DMS53 (cell line): Measurements from ENCODE around the gene TAS2R42.
A peak's percentile ranks its signal among the peaks of the same experiment; 100 is the strongest.

ENCODE experiments used
- DNase-seq: peaks from one replicate; lab custom pipeline; 2025; lab: John Stamatoyannopoulos, UW

TAS2R42 gene, protein sequence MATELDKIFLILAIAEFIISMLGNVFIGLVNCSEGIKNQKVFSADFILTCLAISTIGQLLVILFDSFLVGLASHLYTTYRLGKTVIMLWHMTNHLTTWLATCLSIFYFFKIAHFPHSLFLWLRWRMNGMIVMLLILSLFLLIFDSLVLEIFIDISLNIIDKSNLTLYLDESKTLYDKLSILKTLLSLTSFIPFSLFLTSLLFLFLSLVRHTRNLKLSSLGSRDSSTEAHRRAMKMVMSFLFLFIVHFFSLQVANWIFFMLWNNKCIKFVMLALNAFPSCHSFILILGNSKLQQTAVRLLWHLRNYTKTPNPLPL

DNA sequence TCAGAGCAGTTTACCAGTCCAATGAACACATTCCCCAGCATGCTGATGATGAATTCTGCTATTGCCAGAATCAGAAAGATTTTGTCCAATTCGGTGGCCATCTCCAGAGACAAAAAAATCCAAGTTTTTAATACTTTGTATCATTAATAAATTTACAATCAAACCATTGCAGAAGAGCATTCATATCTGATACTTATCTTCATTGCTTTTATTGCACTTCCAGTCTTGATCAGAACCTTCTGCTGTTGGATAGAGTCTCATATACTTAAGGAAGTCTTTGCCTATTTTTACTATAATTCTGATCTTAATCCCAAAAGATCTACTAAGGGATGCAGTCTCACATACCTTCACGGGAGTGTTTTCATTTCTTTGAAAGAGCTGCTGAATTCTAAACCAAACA is at the start of gene TAS2R42:
TAS2R42 (minus strand) TSS at position 101 of the 400 bp plus-strand sequence; CDS start at position 101, 0 bp downstream.
- no peak for DNase-seq

DNA sequence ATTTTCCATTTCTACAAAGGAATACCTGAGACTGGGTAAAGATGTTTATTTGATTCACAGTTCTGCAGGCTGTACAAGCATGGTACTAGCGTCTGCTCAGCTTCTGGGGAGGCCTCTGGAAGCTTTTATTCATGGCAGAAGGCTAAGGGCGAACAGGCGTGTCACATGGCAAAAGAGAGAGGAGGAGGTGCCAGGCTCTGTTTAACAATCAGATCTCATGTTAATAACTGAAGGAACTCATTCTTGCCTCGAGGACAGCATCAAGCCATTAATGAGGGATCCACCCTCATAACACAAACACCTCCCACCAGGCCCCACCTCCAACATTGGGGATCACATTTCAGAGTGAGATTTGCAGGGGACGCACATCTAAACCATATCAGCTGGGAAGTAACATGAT is 46.8 kb upstream of the TAS2R42 start:
- DNase-seq, result no peak

DNA sequence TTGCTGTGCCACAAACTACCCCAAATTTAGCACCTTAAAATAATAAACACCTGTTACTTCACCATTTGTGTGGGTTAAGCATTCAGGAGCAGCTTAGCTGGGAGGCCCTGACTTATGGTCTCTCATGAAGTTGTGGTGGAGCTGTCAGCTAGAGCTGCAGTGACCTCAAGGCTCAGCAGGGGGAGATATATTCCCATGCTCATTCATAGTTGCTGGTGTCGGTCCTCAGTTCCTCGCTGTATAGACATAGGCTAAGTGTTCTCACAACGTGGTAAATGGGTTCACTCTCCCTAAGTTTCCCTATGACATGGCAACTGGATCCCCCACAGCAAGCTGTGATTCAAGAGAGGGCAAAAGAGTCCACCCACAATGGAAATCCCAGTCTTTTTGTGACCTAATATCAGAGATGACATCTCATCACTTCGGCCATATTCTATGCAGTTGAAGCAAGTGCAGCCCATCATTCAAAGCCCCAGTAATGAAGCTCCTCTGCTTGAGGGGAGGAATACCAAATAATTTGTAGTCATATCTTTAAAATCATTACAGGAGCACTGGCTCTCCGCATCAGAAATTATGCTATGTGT is 41.7 kb upstream of the TAS2R42 start:
- peak; percentile 89 for DNase-seq

DNA sequence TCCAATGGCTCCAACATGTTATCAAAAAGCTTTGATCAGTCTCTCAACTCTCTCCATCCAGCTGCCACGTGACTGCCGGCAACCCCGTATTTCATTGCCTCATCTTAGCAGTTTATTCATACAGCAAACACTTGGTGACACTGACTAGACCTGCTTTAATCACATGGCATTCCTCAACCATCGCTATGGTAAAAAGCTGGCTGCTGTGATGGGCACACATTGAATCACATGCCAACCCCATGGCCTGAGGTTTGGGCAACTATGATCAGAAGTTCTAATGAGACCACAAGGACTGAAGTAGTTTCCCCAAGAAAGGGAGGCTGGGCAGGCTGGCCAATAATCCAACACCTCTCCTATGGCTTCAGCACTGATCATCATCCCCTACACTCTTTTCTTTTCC is 40.6 kb upstream of the TAS2R42 start:
- DNase-seq, result no peak

DNA sequence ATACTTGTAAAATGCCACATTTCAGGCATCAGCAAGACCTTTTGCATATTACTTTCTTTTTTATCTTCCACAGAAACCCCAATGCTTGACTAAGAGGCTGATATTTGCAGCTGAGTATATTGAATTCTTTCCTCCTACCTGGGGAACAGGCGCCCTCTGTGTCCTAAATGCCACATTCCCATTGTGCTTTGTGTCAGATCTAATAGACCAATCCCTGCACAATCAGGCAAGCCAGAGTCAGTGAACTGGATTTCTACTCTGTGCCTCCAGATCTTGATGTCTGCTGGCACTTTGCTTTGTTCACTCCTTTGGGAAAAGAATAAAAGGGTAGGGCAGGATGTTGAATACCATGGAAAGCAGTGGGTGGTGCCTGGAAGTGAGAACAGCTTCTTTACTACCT is 22.4 kb upstream of the TAS2R42 start:
- peak; percentile 14 for DNase-seq

DNA sequence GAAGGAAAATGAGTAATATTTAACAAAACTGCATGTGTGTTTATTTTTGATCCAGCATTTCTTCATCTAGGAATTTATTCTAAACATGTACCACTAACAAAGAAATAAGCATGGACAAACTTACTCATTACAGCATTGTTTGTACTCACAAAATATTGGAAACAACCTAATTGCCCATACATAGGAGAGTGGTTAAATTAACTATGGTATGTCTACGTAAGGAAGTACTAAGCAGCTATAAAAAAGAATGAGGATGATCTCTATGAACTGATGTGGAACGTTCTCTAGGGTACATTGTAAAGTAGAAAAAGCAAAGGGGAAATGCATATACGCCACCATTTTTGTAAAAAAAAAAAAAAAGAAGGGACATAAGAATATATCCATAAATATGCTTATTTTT is 17.4 kb upstream of the TAS2R42 start:
- DNase-seq, result no peak

DNA sequence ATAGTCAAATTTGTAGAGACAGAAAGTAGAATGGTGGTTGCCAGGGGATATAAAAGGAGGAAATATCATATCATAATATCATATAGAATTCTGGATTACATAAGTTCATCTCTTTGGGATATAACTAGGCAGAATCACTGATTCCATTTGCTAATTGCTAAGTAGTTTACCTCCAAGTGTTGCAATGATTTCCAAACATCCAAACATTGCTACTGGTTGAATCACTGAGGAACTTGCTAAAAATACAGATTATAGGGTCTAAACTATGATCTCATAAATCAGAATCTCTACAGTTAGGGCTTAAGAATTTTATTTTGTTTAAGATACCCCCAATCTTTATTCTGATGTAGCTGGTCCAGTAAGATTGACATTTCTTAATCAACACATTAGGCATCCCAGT is 16.1 kb upstream of the TAS2R42 start:
- no peak for DNase-seq

DNA sequence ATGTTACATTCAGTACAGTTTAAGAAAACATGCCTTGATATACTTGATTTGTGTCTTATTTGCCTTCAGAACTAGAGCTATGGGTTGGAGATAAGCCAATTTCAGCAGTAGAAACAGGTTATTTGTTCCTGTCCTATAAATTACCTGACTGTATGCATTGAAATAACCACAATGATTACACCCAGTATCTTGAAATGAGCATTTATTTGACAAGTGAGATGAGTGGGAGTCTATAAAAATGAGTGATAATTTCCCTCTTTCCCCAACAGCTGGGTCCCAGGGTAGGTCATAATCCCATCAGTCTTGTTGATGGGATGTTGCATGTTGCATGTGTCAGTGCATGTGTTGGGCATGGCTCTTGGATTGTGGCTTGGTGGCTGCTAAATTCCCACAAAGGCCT is 3.7 kb downstream of the TAS2R42 start:
- DNase-seq, result no peak

DNA sequence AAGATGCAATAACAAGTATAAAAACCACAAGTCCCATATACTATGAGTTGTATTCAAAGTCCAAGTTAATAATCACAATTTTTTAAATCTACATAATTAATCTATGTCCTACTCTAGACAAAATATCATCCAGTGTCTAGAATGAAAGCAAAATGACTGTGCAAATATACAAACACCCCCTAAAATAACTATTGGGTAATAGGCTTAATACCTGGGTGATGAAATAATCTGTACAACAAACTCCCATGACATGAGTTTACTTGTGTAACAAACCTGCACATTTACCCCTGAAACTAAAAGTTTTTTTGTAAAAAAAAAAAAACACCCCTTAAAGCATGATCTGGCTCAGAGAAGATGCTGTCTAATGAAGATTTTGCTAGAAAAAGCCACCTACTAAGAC is 4.2 kb downstream of the TAS2R42 start:
- no peak for DNase-seq

DNA sequence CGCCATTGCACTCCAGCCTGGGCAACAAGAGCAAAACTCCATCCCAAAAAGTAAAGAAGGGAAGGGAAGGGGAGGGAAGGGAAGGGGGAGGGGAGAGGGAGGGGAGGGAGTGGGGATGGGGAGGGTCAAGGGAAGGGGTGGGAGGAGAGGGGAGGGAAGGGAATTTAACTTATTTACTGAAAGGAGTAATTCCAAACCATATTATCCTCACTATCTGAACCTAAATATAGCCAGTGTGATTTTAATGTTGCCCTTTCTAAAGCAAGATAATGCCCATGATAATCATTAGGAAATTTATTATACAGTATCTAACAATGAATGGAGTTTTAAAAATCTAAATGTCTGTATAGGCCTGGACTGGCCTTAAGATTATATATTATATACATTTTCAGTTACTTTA is 8.5 kb downstream of the TAS2R42 start:
- no peak for DNase-seq

DNA sequence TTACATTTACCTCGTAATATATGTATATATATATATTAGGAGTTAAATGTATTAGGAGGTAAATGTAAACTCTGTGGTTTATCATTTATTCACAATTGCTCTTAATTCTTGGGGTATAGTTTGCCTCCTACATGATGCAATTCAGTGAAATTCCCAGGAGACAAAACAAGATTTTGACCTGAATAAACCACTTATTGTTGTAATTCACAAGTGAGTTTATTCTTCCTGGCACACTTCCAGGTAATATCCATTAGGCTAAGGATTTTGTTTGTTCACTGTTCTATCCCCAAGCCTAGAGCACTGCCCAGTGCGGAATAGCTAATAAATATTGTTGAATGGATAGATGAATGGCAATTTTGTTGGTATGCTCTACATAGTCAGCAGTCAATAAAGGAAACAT is 12.7 kb downstream of the TAS2R42 start:
- DNase-seq, result peak; percentile 47

DNA sequence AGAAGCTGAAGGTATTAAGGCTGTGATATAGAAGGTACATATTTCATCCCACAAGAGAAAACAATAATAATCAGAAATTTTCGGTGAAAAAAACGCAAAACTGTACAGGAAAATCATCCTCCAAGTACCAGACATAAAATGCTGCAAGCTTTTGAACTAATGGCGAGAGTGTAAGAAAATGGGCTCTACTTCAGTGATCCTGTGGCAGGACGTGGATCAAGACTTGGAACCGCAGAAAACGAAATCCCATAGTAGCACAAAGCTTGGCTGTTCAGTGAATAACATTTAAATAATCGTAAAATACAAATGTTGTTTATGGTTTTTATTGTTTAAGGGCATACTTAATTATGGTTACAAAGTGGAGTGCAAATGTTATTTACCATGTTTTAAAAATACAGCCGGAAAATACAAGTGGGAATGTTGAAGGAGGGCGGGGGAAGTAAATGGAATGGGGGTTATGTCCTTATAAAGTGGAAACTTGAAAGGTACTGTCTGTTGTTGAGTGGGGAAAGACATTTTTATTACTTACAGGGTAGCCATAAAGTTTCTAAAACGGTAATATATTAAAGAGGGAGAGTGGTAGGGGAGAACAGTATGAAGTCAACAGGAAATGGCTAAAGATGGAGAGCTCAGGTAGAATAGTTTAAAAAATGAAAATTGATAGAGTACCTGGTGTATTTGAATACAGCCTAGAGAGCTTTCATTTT is 14.6 kb downstream of the TAS2R42 start:
- DNase-seq, result peak; percentile 64

DNA sequence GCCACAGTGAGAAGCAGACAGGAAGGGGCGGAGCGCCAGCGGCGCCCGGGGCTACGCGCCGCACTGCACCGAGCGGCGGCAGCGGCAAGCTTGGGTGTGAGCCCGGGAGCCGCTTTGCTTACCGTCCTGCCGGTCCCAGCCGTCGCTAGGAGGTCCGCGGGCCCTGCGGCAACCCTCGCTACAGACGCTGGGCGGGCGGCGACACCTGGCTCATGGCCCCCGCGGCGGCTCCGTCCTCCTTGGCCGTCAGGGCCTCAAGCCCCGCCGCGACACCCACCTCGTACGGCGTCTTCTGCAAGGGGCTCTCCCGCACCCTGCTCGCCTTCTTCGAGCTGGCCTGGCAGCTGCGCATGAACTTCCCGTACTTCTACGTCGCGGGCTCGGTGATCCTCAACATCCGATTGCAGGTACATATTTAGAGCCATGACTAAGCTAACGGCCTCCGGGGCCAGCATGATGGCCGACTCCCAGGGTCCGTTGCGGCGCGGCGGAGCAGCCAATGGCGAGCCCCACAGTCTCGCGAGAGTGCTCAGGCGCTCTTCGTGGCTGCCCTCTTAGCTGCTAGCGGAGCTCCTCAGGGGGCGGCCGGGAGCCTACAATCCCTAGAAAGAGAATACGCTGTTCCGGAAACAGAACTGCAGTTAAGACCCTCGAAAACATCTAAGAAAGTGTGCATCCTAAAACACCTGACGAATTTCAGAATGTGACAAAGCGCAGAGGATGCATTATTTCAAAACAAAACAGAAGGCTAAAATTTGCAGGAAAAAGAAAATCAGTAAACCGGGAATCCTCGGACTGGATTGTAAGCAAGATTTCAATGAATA is 15.4 kb downstream of the TAS2R42 start, which contains the start of gene SMIM10L1:
SMIM10L1 (plus strand) TSS at position 50 of the 824 bp plus-strand sequence; CDS start at position 213, 163 bp downstream.
- DNase-seq, result peak; percentile 100

DNA sequence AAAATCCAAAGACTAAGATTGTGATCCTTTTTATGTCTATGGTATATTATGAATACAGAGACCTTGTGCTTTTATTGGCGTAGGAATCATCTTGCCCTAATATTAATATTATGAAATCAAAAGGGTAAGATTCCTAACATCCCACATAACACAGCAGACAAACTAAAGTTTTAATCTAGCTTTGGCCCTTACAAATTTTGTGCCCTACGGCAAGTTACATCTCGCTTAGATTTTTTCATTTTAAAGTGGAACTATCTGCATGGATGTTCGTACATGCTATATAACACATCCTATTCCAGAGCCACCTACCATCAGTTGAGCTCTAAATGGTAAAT is 16.0 kb downstream of the TAS2R42 start:
- no peak for DNase-seq

DNA sequence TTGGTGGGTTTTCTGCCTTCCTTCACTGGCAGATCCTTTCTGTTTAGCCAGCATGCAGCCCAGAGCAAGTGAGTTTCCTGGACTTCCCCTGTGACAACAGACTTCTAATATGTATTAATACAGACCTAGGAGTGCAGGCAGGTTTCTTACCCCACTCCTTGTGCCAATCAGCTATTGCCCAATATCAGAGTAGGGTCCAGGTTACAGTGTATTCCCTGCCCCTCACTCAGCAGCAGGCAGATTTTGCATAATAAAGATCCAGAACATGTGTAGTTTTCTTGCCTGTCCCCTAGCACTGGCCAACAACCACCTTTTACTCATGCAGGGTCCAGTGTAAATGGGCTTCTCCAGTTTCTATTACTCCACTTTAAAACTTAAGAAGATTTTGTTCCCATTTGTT is 20.4 kb downstream of the TAS2R42 start:
- no peak for DNase-seq

DNA sequence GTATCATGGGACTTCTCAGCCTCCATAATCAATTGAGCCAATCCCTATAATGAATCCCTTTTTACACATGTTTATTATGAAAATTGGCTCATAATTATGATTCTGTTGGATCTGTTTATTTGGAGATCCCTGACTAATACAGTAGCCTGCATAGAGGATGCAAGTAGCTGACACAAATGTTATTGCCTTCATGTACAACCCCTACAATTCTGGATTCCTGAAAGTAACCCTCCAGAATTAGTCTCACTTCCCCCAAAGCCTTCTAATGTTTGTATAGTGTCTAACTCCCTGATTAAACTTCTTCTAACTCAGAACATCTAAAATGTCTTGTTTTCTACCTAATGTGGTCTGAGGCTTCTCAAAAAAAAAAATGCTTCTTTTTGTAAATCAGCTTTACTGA is 22.4 kb downstream of the TAS2R42 start:
- DNase-seq, result no peak

DNA sequence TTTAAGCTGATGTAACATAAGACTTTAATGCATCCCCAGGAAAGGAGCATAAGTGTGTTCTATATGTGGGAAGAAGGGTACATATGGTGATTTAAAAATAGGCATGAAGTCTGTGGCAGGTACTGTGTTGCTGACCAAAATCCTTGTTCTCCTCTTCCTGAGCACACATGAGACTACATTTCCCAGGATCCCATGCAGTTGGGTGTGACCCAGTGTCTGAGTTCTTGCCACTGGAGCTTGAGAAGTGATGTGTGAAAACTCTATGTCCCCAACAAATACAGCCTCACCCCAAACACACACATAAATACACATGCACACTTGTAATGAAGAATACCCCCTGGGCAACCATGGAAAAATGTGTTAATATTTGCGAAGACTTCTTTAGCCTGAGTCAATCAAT is 24.2 kb downstream of the TAS2R42 start:
- DNase-seq, result peak; percentile 37

DNA sequence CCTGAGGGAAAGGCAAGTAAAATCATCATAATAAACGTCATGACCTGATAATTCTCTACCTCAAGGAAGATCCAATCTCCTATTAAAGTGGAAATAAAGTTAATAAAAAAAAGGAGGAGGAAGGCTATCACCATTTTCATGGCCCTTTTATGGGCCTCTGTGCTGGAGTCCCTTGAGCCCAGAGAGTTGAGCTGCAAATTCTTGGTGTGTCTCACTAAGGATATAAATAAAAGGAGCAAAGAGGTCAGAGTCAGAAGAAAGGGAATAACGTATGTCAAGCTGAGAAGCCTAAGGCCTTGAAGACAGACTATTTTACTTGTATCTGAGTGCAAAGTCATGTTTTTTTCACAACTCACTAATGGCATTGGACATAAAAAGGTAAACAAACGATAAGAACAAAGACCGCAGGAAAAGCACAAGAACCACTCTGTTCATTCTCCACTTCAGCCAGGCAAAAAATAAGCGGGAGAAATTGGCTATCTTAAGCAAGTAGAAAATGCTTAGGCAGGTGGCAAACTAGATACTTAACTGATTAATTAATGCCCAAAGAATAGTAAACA is 27.8 kb downstream of the TAS2R42 start:
- no peak for DNase-seq

DNA sequence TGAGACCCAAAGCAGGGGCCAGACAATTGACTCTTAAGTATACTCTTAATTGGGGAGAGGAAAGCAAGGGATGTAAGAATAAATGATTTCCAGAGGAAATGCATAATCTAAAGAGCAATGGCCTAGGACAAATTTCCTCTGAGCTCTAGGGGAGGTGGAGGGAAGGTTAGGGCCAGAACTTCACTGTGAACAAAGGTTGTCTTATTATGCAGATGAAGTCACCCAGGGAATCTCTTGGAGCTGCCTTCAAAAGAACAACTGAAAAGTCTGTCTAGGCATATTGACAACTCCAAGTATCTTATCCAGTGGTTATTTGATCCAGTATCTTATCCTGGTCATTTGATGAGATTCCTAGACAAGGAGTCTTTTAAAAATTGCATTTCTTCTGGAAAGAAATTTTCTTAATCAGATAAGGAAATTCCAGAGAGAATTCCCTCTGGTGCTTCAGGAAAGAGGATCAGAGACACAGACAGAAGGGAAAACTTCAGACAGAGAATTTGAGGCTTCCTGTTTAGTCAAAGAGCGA is 32.3 kb downstream of the TAS2R42 start:
- no peak for DNase-seq

DNA sequence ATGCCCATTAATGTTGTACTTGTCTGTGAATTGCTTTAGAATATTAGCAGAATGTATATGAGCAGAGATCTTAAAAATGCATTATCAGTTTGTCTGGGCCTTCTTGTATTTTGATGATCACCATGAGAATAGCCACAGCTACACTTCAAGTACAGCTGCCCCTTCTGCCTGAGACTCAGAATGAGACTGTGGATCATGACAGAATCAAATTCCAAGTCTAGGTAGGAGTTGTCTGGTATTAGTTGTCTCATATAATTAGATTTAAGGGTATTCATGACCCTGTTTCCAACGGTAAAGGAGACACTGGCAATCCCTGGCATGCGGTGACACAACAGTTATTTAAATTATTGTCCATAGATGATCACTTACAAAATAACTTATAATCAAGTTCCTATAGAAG is 34.0 kb downstream of the TAS2R42 start:
- no peak for DNase-seq

DNA sequence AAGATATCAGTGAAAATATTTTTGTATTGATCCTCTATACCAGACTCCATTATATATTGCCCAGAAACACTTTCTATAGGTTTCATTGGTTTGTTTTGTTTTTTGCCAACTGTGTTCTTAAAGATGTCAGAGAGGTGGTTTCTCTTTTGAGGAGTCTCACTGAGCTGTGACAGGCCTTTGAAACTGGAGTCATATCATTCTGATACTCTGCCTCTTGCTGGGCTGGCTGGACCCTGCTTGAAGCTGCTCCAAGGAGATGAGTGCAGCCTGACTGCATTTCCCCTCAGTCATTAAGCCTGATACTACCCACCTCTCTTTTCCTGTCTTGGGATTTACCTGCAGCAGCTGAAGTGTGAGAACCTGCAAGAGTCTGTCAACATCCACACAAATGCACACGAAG is 35.9 kb downstream of the TAS2R42 start:
- DNase-seq, result no peak

DNA sequence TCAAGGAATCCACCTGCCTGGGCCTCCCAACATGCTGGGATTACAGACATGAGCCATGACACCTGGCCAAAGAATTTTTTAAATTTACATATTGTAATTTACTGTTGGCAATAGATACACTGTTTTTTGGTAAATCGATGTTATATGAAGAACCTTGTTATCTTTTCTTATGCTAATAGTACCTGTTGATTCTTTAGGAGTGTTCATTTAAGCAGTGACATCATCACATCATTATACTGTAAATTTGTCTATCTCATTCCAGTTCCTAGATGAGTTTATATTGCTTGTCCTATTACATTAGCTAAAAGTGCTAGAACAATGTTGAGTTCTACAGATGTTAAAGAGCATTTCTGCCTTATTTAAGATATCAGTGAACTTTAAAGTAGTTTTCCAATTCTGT is 39.3 kb downstream of the TAS2R42 start:
- DNase-seq, result no peak
